ENCODE results near the gene MTX1. TPM values are rescaled to one million over a fixed set of nuclear protein-coding genes. Genes with fewer than 3 reads are reported as not detected.

Gene MTX1
- total RNA-seq, 3 donors from 2014 or later, result 26.1 to 41.1 (median 35.6) TPM

DNA sequence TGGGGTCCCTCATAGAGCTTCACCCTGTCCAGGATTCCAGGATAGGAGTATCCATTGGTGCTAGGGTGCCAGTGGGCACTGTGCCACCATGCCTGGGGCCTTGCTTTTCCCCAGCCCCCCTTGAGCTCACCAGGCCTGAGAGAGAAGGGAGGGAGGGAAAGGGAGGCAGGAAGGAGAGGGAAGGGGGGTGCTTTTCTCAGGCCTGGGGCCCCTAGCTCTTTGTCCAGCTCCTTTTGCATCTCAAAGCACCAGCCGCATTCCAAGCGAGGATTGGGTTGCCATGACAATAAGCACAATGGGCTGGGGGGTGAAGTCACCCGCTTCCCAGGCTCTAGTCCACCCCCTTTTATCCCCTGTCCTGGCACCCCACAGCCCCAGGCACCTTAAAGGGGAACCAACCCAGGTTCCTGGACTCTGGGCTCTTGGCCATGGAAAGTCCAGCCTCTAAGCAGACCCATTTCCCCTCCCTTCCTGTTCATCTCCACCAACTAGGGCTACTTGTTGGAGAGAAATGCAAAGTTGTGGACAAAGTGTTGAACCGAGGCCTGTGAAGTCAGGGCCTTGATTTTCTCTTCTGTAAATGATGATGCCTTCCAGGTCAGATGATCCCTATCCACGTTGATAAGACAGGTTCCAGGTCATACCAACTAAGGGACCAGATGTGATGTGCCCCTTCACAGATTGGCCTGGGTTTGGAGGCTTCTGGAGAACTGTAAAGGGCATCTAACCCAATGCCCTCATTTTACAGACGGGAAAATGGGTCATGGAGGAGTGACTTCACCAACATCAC, 12.2 kb upstream of the MTX1 start:
- H3K9me3 ChIP-seq, result no peaks in the 10 kb centered on the region

DNA sequence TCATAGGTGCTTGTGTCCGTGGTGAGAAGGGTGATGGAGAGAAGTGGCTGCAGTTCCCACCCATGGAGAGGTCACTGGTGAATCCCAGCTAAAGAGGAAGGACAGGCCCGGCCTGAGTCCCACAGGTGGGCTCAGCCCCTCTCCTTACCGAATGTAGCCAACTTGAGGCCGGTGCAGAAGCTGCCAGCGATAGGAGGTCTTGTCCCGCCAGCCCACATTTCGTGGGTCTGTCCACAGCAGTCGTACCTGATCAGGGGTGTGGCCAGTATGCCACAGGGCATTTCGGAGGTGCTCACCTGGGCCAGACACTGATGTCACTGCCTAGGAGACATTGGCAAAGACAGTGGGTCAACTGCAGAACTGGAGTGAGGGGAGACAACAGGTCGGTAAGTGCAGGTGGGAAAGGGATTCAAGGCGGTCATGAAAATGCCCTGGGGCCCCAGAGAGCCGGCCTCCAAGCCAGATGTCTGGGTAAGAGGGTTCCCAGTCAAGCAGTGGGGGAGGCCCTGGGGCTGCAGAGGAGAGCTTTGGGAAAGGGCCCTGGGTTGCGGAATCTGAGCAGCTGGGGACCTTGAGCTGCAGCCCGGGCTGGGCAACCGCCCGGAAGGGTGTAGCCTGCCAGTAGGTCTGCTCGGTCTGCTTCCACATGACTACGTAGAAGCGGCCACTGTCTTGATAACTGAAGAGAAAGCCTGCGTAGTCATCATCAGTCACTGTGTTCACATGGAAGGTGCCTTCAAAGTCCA, 11.4 kb upstream of the MTX1 start:
- no peaks in the 10 kb centered on the region for H3K9me3 ChIP-seq
- H3K36me3 ChIP-seq (ENCODE audit: low read depth), result no peaks in the 10 kb centered on the region
- peaks cover 15% of the 10 kb centered on the region for H3K4me1 ChIP-seq (ENCODE audit: low read depth)
- TF ChIP-seq, protein P1, sequence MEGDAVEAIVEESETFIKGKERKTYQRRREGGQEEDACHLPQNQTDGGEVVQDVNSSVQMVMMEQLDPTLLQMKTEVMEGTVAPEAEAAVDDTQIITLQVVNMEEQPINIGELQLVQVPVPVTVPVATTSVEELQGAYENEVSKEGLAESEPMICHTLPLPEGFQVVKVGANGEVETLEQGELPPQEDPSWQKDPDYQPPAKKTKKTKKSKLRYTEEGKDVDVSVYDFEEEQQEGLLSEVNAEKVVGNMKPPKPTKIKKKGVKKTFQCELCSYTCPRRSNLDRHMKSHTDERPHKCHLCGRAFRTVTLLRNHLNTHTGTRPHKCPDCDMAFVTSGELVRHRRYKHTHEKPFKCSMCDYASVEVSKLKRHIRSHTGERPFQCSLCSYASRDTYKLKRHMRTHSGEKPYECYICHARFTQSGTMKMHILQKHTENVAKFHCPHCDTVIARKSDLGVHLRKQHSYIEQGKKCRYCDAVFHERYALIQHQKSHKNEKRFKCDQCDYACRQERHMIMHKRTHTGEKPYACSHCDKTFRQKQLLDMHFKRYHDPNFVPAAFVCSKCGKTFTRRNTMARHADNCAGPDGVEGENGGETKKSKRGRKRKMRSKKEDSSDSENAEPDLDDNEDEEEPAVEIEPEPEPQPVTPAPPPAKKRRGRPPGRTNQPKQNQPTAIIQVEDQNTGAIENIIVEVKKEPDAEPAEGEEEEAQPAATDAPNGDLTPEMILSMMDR (IDR thresholded peaks at IDR 0.05), result no peak
- no peak for ATAC-seq
- intact Hi-C loops (cut with DNase I, micrococcal nuclease), result no loop called here
- peak in 1 of 3 donors; percentile 50 for DNase-seq
- no peak overlapping the region for H3K4me3 ChIP-seq

More for the DNA sequence above, 12.2 kb upstream of the MTX1 start:
- intact Hi-C loops (cut with DNase I, micrococcal nuclease), result no loop called here
- TF ChIP-seq, protein P1 (IDR thresholded peaks at IDR 0.05), result no peak
- ATAC-seq (no peak), DNase-seq (peak in 1 of 3 donors; percentile 54)
- Histone ChIP-seq H3K4me3 (no peak overlapping the region), H3K4me1 (ENCODE audit: low read depth) (peaks cover 15% of the 10 kb centered on the region), H3K36me3 (ENCODE audit: low read depth) (no peaks in the 10 kb centered on the region)

DNA sequence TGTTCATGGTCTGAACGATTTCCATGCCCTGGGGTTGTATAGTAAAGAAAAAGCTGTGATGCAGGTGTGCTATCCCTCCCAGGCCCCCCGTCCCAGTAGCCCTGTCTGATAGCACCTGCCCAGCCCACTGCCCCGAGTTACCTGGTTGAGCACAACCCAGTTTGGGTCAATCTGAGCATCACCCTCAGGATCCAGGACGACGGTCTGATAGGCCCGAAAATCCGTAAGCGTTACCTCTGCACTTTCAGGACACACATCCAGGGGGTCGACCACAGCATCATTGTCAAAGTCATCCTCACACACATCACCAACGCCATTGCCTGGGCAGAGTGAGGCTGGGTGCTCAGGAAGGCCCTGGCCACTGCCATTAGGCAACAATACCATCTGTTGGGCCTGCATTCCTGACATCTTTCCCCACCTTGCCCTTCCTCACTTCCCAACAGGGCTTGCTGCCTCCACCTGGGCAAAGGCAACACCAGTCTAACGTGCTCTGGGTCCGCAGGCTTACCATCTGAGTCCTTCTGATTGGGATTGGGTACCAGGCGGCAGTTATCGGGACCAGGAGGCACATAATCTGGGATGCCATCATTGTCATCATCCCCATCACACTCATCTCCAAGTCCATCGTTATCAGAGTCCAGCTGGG, 10.5 kb upstream of the MTX1 start:
- TF ChIP-seq, protein P1 (IDR thresholded peaks at IDR 0.05), result no peak
- intact Hi-C loops (cut with DNase I, micrococcal nuclease), result no loop called here
- Histone ChIP-seq H3K36me3 (ENCODE audit: low read depth) (no peaks in the 10 kb centered on the region), H3K9me3 (no peaks in the 10 kb centered on the region), H3K4me1 (ENCODE audit: low read depth) (peaks cover 15% of the 10 kb centered on the region), H3K4me3 (no peak overlapping the region)
- DNase-seq, result peak in 1 of 3 donors; percentile 29
- ATAC-seq, result no peak

DNA sequence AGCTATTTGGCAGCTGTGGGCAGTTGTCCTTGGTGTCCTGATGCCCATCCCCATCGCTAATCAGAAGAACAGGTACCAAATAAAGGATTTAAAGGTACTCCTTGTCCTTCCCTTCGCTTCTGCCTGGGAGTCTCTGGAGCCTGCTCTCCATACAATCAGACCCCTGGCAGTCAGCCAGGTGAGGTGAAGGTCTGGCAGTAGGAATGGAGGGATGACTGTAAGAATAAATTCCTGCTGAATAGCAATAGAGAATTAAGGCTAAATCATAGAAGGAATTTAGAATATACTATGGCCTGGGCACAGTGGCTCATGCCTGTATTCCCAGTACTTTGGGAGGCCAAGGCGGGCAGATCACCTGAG, 10.0 kb upstream of the MTX1 start:
- TF ChIP-seq, protein P1 (IDR thresholded peaks at IDR 0.05), result no peak
- peaks cover 13% of the 10 kb centered on the region for H3K4me1 ChIP-seq (ENCODE audit: low read depth)
- H3K4me3 ChIP-seq, result no peak overlapping the region
- no peaks in the 10 kb centered on the region for H3K9me3 ChIP-seq
- intact Hi-C loops (cut with DNase I, micrococcal nuclease), result no loop called here
- peak in 1 of 3 donors; percentile 17 for DNase-seq
- no peak for ATAC-seq
- H3K36me3 ChIP-seq (ENCODE audit: low read depth), result no peaks in the 10 kb centered on the region

DNA sequence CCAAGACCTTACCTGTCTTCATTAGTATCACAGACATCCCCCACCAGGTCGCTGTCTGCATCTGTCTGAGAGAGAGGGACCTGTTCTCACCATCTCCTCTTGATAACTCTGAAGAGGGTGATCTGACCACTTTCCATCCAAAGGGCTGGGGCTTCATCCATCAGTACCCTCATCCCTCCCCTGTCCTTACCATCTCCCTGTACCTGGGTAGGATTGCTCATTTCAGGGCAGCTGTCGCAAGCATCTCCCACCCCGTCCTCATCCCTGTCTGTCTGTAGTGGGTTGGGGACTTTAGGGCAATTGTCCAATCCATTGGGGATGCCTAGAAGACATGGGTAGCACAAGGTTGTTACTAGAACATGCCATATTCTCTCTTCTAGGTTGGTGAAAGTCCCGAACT, 8.7 kb upstream of the MTX1 start:
- intact Hi-C loops (cut with DNase I, micrococcal nuclease), result no loop called here
- no peaks in the 10 kb centered on the region for H3K36me3 ChIP-seq (ENCODE audit: low read depth)

More for the DNA sequence above, 8.7 kb upstream of the MTX1 start:
- DNase-seq, result peak in 1 of 3 donors; percentile 2
- ATAC-seq, result no peak
- H3K9me3 ChIP-seq, result no peaks in the 10 kb centered on the region
- TF ChIP-seq, protein P1 (IDR thresholded peaks at IDR 0.05), result no peak
- no peak overlapping the region for H3K4me3 ChIP-seq
- H3K4me1 ChIP-seq (ENCODE audit: low read depth), result peaks cover 6% of the 10 kb centered on the region

Data from mucosa of descending colon (tissue), 3 donors.